K562 (cell line): Measurements from ENCODE around the gene MGAT1. TPM values are rescaled to one million over a fixed set of nuclear protein-coding genes. Genes with fewer than 3 reads are reported as not detected.

Source experiments
- BRF1 ChIP-seq: IDR thresholded peaks from 3 replicates; pipeline ENCODE4 v1.6.1; 2011; ENCODE audit warnings: borderline replicate concordance, mild to moderate bottlenecking; ENCODE audit not compliant: insufficient read length; ENCODE audit errors: extremely low read depth
- FOXP1 ChIP-seq: sonication (generic); formaldehyde crosslinking; IDR thresholded peaks from 2 replicates; pipeline ENCODE4 v1.8.0; 2022; ENCODE audit warnings: mild to moderate bottlenecking, missing genetic modification reagents
- JUND ChIP-seq, 2 experiments: IDR thresholded peaks; 2 replicates in 1 of 2; 3 replicates in 1 of 2; pipeline ENCODE4 v1.6.1; 2011; ENCODE audit warnings: borderline replicate concordance in 2 of 2, low read depth in 2 of 2, low read length in 2 of 2, improper control_type of control experiment in 1 of 2, missing biosample characterization in 1 of 2, missing genetic modification characterization in 1 of 2, missing genetic modification reagents in 1 of 2
- PYGO2 ChIP-seq: fragments of 450-650 bp; IDR thresholded peaks from 2 replicates; pipeline ENCODE4 v1.6.1; 2016; ENCODE audit warnings: mild to moderate bottlenecking, missing genetic modification characterization, moderate library complexity, missing compliant biosample characterization
- RNF2 ChIP-seq: sonication (generic); IDR thresholded peaks from 2 replicates; pipeline ENCODE4 v1.6.1; 2016
- TEAD2 ChIP-seq: fragments of 450-650 bp; IDR thresholded peaks from 2 replicates; pipeline ENCODE4 v1.6.1; 2016; ENCODE audit warnings: missing genetic modification characterization, control low read depth, missing compliant biosample characterization
- ZBTB1 ChIP-seq: sonication (generic); formaldehyde crosslinking; IDR thresholded peaks from 2 replicates; pipeline ENCODE4 v1.8.1; 2023; ENCODE audit warnings: missing genetic modification reagents, low read depth, mild to moderate bottlenecking, borderline replicate concordance
- ZNF589 ChIP-seq: fragments of 200-800 bp; sonication (Bioruptor generic); IDR thresholded peaks from 2 replicates; pipeline ENCODE4 v1.6.1; 2016; ENCODE audit warnings: low read depth, missing genetic modification characterization, missing compliant biosample characterization
- polyA plus RNA-seq, 8 experiments: library from polyadenylated mRNA; depleted of rRNA in 4 of 8; stranded (reverse) in 5 of 8; unstranded in 3 of 8; fragments of >200 nt; fragmentation: Nextera tagmentation in 2 of 8; fragmentation: Illumina TruSeq in 1 of 8; extraction: Ambion mirVana in 2 of 8; extraction: Trizol in 1 of 8; gene quantifications; 2 replicates each; pipeline versions ENCODE4 v1.2.1 to v1.2.3, GENCODE V29; 2011 to 2014; ENCODE audit warnings: inconsistent platforms in 1 of 8, missing spikeins in 1 of 8
- total RNA-seq, 7 experiments: library from RNA; depleted of rRNA in 6 of 7; stranded (reverse); fragments of >200 nt in 6 of 7; fragmentation: Illumina TruSeq in 2 of 7; extraction: Trizol in 2 of 7; gene quantifications; 2 replicates each; pipeline versions ENCODE4 v1.2.1 to v1.2.3, GENCODE V29; 2011 to 2021; ENCODE audit warnings: low replicate concordance in 1 of 7
- TF ChIP-seq, protein P1 (sequence below): sonication (generic); formaldehyde crosslinking; IDR thresholded peaks from 2 replicates; pipeline ENCODE4 v1.8.0; 2022; ENCODE audit warnings: missing genetic modification reagents, mild to moderate bottlenecking, moderate library complexity, borderline replicate concordance
- TF ChIP-seq, protein P2 (sequence below), 2 experiments: fragments of 450-650 bp in 1 of 2; sonication (generic) in 1 of 2; formaldehyde crosslinking; conservative IDR thresholded peaks; 2 replicates each; pipeline versions ENCODE4 v1.4.0 to v1.8.1; 2020 to 2022; ENCODE audit warnings: mild to moderate bottlenecking in 1 of 2, missing genetic modification reagents in 1 of 2
- TF ChIP-seq, protein P3 (sequence below), 2 experiments: IDR thresholded peaks; 2 replicates each; pipeline ENCODE4 v1.6.1; 2011; ENCODE audit warnings: borderline replicate concordance in 1 of 2, control low read depth in 1 of 2, low read depth in 1 of 2, low read length in 1 of 2, mild to moderate bottlenecking in 1 of 2, mixed read lengths in 1 of 2, moderate library complexity in 1 of 2; ENCODE audit not compliant: insufficient read depth in 1 of 2, insufficient read length in 1 of 2, poor library complexity in 1 of 2, severe bottlenecking in 1 of 2; ENCODE audit errors: extremely low read depth in 1 of 2
- TF ChIP-seq, protein P4 (sequence below): fragments of 450-650 bp; IDR thresholded peaks from 2 replicates; pipeline ENCODE4 v1.6.1; 2014; ENCODE audit warnings: low read depth, mild to moderate bottlenecking, moderate library complexity, borderline replicate concordance
- TF ChIP-seq, protein P5 (sequence below): fragments of 250-450 bp; sonication (Bioruptor Pico); IDR thresholded peaks from 2 replicates; pipeline ENCODE4 v1.8.0; 2021; ENCODE audit warnings: moderate library complexity, mild to moderate bottlenecking, inconsistent platforms
- TF ChIP-seq, protein P6 (sequence below): fragments of 450-650 bp; IDR thresholded peaks from 2 replicates; pipeline ENCODE4 v1.6.1; 2017; ENCODE audit warnings: antibody characterized with exemption, mild to moderate bottlenecking

Gene MGAT1
- total and polyA plus RNA-seq, 9 of the 15 experiments (the other 6 are each of a cell fraction or from before 2014, with no cell fraction given) = 3.9 to 82.7 (median 44.5) TPM

DNA sequence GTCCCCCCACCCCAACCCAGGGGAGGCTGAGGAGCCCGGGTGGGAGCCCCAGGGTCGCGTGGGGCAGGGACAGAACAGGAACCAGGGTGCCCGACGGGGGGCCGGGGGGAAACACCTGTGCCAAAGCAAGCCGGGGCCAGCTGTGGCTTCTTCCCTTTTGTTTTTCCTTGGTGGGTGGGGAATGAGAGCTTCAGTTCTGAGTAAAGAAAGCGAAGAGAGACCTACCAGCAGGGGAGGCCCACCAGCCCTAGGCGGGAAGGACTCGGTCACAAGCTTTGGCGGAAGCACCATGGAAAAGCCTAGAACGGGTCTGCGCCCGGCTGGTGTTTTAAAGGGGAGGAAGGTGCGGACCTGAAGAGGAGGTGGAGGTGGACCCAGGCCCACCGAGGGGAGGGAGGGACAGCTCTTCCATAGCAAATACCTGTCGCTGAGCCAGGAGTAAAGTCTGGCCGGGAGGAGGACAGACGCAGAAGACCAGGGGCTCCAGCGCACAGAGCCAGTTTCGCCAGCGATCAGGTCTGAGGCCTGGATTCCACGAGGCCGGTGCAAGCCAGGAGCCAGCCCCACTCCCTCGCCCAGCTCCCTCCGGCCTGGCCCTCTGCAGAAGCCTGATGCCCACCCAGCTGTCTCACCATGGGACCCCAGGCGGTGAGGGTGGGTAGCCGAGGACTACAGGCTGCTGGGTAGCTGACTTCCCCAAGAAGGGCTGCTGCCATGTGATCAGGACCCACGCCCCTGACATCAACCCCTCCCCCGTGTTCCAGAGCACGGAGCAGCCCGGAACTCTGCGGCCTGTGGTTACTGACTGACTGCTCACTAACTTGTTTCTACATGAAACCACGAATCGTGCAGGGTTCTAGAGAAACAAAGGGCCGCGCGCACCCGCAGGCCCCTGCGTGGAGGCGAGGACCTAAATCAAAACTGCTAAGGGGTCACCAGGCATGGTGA, 849 bp upstream of the MGAT1 start (continued):
- TF ChIP-seq, protein P1, sequence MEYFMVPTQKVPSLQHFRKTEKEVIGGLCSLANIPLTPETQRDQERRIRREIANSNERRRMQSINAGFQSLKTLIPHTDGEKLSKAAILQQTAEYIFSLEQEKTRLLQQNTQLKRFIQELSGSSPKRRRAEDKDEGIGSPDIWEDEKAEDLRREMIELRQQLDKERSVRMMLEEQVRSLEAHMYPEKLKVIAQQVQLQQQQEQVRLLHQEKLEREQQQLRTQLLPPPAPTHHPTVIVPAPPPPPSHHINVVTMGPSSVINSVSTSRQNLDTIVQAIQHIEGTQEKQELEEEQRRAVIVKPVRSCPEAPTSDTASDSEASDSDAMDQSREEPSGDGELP (CRISPR knock-in tag) = peak; percentile 70; the same call in 1 of the 2 replicates
- TF ChIP-seq, protein P2, sequence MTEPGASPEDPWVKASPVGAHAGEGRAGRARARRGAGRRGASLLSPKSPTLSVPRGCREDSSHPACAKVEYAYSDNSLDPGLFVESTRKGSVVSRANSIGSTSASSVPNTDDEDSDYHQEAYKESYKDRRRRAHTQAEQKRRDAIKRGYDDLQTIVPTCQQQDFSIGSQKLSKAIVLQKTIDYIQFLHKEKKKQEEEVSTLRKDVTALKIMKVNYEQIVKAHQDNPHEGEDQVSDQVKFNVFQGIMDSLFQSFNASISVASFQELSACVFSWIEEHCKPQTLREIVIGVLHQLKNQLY (CRISPR knock-in tag; conservative IDR thresholded peaks at IDR 0.05) = no peak
- TF ChIP-seq, protein P3, sequence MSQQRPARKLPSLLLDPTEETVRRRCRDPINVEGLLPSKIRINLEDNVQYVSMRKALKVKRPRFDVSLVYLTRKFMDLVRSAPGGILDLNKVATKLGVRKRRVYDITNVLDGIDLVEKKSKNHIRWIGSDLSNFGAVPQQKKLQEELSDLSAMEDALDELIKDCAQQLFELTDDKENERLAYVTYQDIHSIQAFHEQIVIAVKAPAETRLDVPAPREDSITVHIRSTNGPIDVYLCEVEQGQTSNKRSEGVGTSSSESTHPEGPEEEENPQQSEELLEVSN (IDR thresholded peaks at IDR 0.05; ENCODE audit: borderline replicate concordance in 1 of 2, extremely low read depth in 1 of 2, insufficient read depth in 1 of 2, insufficient read length in 1 of 2, low read depth in 1 of 2, low read length in 1 of 2, poor library complexity in 1 of 2, severe bottlenecking in 1 of 2) = peak in 1 of 2 experiments; percentile 68
- TF ChIP-seq ZNF589 = 0 out of 2 replicates have a peak, but pooled peaks have one; percentile 31
- TF ChIP-seq ZBTB1 (CRISPR knock-in tag) = peak; percentile 61; the same call in 1 of the 2 replicates
- peak; percentile 23; the same call in 1 of the 2 replicates for TF ChIP-seq RNF2
- TF ChIP-seq, protein P4, sequence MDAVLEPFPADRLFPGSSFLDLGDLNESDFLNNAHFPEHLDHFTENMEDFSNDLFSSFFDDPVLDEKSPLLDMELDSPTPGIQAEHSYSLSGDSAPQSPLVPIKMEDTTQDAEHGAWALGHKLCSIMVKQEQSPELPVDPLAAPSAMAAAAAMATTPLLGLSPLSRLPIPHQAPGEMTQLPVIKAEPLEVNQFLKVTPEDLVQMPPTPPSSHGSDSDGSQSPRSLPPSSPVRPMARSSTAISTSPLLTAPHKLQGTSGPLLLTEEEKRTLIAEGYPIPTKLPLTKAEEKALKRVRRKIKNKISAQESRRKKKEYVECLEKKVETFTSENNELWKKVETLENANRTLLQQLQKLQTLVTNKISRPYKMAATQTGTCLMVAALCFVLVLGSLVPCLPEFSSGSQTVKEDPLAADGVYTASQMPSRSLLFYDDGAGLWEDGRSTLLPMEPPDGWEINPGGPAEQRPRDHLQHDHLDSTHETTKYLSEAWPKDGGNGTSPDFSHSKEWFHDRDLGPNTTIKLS = peak; percentile 94; the same call in 1 of the 2 replicates
- no peak for TF ChIP-seq BRF1
- peak; percentile 20; the same call in 1 of the 2 replicates for TF ChIP-seq JUND (IDR thresholded peaks at IDR 0.05; ENCODE audit: borderline replicate concordance, low read depth, low read length)
- TF ChIP-seq JUND (tag; IDR thresholded peaks at IDR 0.05; ENCODE audit: borderline replicate concordance, low read depth, low read length) = no peak; the same call in 1 of the 3 replicates
- TF ChIP-seq, protein P5, sequence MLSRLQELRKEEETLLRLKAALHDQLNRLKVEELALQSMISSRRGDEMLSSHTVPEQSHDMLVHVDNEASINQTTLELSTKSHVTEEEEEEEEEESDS (CRISPR knock-in tag) = no peak
- peak; percentile 72; the same call in 1 of the 2 replicates for TF ChIP-seq FOXP1 (CRISPR knock-in tag)
- no peak for TF ChIP-seq PYGO2 (tag)
- TF ChIP-seq, protein P6, sequence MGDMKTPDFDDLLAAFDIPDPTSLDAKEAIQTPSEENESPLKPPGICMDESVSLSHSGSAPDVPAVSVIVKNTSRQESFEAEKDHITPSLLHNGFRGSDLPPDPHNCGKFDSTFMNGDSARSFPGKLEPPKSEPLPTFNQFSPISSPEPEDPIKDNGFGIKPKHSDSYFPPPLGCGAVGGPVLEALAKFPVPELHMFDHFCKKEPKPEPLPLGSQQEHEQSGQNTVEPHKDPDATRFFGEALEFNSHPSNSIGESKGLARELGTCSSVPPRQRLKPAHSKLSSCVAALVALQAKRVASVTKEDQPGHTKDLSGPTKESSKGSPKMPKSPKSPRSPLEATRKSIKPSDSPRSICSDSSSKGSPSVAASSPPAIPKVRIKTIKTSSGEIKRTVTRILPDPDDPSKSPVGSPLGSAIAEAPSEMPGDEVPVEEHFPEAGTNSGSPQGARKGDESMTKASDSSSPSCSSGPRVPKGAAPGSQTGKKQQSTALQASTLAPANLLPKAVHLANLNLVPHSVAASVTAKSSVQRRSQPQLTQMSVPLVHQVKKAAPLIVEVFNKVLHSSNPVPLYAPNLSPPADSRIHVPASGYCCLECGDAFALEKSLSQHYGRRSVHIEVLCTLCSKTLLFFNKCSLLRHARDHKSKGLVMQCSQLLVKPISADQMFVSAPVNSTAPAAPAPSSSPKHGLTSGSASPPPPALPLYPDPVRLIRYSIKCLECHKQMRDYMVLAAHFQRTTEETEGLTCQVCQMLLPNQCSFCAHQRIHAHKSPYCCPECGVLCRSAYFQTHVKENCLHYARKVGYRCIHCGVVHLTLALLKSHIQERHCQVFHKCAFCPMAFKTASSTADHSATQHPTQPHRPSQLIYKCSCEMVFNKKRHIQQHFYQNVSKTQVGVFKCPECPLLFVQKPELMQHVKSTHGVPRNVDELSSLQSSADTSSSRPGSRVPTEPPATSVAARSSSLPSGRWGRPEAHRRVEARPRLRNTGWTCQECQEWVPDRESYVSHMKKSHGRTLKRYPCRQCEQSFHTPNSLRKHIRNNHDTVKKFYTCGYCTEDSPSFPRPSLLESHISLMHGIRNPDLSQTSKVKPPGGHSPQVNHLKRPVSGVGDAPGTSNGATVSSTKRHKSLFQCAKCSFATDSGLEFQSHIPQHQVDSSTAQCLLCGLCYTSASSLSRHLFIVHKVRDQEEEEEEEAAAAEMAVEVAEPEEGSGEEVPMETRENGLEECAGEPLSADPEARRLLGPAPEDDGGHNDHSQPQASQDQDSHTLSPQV = peak; percentile 74; the same call in 1 of the 2 replicates
- TF ChIP-seq TEAD2 (tag) = no peak
